ENCODE results near the gene PDGFRB.

The PDGFRB gene

DNA sequence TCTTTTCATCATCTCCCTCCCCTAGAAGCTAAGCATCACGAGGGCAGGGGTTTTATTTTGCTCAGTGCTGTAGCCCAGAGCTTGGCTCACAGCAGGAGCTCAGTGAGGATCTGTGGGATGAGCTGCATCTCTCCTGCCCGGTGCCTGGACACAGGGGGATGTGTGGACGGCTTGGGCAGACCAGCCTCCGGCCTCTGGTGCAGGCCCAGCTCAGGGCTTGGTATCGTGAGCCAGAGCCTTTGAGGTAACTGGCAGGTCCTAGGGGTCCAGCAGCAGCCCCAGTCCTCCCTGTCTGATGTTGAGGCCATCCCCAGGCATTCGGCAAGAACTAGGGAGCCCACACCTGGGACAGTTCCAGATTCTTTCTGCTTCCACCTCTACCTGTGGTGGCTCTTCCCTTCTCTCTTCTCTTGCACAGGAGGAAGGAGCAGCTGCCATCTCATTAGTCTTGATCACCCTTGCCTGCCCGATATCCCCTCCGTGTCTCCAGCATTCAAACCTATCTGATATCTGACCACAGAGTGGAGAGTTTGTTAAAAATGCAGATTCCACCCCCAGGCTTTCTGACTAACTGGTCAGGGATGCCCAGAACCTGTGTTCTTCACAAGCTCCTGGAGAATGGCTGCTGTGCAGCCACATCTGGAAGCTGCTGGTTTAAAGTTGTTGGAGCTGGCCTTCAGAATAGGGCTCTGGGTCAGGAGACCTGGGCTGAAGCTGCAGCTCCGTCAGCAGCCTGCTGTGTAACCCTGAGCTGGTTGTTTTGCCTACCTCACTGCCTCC lies 26.3 kb upstream of the PDGFRB start:
- no peak for DNase-seq

GRCh38 chr5:150181027-150181426 lies 25.4 kb upstream of the PDGFRB start:
- no peak for DNase-seq

GRCh38 chr5:150180241-150181026 lies 24.8 kb upstream of the PDGFRB start:
- DNase-seq, result no peak

- DNase-seq, result no peak
Measured at GRCh38 chr5:150179019-150179620, 23.5 kb upstream of the PDGFRB start.

DNA sequence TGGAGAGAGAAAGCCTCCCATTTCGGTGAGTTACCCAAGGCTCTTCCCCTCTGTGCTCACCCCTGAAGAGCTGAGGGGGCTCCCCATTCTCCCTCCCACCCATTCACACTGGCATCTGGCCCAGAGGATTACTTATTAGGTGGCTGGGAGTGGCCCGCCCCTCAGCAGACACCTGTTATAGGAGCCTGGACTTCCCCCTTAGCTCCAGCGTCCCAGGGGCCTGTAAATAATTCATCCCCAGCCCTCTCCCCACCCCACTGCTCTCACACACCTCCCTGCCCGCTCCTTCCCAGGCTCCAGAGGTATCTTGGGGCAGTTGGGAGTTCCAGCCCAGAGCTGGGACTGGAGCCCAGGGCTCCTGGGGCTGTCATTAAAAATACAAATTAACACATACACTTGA lies 22.6 kb upstream of the PDGFRB start:
- DNase-seq, result no peak

- DNase-seq, result no peak
Measured at GRCh38 chr5:150177721-150178120, 22.1 kb upstream of the PDGFRB start.

DNA sequence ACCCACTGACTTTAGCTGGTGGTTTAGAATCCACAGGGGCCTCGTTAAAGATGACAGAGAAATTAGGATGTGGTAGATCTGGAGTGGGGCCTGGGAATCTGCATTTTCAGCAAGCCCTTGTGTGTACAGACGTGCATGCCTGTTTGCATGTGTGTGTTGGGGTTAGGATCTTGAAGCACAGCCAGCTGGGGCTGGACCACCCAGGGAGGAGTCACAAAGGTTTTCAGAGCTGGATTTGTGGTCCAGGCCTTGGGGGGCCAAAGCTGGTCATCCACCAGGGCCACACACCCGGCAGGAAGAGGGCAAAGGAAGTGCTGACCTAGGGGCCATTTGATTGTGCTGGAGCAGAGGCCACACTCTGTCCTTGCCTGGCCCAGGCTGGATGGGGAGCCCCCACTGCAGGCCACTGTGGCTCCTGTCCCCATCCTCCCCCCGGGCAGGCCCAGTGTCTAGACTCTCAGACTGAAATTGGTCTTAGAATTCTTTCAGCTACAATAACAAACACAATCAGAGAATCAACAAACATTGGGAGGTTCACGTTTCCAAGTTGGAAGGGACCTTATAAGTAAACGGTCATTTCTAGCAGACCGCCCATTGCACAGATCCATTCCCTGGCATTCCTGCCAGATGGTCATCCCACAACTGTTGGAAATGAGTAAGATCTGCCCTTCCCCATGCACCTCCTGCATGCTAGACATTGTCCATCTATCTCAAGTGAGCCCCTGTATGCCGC lies 21.3 kb upstream of the PDGFRB start:
- DNase-seq, result no peak

DNA sequence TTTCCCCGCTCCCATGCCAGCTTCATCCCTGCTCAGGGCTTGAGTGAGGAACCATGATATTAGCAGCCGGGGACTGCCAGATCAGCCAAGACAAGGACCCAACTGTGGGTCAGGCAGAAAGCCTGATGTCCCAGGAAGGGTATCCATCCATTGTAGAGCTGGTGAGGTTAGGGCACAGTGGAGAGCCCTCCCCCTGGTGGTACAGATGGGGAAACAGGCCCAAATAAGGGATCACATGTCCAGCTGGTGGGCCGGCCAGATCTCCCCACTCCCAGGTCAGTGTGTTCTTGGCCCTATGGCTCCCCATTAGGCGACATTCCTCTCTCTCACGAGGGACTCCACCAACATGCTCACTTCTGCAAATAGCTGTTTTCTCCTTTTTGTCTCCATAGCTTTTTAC lies 19.9 kb upstream of the PDGFRB start:
- no peak for DNase-seq

GRCh38 chr5:150175076-150175475 lies 19.4 kb upstream of the PDGFRB start:
- DNase-seq, result no peak

GRCh38 chr5:150174285-150174684 lies 18.6 kb upstream of the PDGFRB start:
- DNase-seq, result no peak

GRCh38 chr5:150173161-150173560 lies 17.5 kb upstream of the PDGFRB start:
- no peak for DNase-seq

DNA sequence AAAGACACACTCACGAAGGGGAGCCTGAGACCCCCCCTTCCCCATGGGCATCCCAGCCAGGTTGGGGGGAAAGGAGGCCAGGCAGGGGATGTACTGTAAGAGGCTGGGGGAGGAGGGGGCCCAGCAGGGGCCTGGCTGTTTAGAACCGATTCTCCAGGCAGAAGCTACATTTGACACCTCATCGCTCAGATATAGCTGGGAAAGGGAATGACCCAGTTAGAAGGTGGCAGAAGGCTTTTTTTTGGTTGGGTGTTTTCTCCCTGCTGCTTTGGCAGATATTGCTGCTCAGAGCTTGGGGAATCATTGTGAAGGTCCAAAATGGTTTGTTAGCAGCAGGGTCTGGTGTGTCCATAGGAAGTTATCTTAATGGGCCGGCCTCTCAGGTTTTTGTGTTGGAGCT lies 16.9 kb upstream of the PDGFRB start:
- no peak for DNase-seq

DNA sequence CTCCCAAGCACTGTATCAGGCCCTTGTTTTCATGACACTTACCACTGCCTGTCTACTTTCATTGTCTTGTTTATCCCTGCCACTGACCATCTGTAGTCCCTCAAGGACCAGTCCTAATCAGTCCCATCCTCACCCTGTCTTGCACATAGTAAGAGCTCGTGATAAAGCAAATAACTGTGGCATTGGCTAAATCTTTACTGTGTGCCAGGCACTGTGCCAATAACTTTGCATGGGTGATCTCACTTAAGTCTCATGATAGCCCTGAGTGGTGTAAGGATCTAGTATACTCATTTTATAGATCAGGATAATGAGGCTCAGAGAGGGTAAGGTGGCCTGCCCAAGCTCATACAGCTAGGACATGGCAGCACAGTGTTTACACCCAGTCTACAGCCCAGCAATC lies 16.5 kb upstream of the PDGFRB start:
- no peak for DNase-seq

DNA sequence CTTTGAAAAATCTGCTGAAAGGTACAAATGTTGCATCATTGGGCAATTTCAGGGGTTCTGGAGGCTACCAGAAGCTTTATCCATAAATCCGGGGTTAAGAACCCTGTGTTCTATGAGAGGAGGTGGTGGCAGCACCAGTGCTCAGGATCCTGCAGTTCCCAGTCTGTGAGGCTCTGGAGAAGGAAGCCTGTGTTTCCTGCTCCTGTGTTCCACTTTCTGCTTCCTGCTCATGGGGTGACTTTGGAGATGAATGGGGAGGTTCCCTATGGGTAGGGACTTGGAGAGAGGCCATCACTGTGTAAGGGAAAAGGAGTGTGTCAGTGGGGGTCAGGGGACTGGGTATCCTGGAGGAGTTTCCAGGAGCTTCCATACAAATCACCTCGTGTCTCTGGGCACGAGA lies 13.2 kb upstream of the PDGFRB start:
- no peak for DNase-seq

DNA sequence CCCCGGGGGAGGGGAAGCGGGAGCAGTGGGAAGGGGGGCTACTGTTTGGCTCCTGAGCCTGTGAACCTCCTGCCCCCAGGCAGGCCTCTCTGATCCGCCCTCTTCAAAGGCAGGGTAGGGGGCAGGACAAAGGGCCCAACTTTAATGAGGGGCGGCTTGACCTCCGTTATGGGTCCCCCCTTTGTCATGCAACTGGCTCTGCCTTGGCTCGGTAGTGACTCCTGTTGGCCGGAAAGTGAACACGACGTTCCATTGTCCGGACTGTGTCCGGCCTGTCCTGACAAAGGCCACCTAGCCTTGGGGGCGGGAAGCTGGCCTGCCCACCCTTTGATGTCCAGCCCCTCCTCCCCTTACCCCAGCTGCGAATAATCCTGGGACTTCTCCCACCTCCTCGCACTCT lies 12.3 kb upstream of the PDGFRB start:
- no peak for DNase-seq

DNA sequence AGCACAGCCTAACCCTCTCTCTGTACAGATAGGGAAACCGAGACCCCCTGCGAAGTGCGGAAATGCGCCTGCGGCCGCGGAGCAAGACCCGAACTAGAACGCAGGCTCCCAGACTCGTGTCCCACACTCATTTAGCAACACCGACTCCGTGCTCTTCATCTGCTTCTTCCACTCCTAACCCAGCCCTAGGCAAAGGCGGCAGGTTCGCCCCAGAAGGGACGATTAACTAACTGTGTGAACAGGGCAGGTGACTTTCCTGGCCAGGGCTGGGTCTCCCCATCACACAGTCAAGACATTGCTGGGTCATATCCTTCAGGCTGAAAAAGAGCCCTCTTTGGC lies 11.8 kb upstream of the PDGFRB start:
- DNase-seq, result no peak

- no peak for DNase-seq
Measured at GRCh38 chr5:150166650-150167511, 11.2 kb upstream of the PDGFRB start, which contains the start of gene CDX1. CDX1 (plus strand) TSS chr5:150166778; CDS start chr5:150166877, 99 bp downstream.

- DNase-seq, result no peak
Measured at GRCh38 chr5:150166037-150166649, 10.5 kb upstream of the PDGFRB start.

DNA sequence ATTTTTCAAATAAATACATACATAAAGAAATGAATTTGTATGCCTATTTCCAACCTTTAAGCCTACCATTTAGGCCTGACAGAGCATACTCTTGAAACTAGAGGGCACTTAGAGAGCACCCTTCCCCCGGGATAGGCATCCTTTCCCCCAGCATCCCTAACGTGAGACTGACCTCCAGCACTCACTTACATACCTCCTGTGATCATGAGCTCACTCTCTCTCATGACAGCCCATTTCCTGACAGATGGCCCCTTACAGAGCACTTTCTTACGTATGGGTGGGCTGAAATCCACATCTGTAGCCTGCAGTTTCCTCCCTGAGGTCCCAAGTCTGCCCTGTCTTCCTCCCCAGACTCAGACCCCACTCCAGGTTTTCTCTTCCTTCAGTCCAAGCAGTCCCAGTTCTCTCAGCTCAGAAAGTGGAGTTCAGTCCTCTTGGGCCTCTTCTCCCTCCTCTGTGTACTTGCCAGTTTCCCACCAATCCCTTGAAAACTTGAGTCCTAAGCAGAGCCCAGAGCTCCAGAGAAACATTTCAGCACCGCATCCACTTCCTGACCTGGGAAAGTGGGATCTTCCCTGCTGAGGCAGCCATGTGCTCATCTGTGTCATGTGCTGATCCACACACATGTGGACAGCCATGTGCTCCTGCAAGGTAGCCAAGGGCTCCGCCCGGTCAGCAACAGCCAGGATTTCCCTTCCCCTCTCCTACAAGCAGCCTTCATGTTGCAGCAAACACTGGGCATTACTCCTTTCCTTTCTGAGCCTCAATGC lies 8.8 kb upstream of the PDGFRB start:
- DNase-seq, result no peak

DNA sequence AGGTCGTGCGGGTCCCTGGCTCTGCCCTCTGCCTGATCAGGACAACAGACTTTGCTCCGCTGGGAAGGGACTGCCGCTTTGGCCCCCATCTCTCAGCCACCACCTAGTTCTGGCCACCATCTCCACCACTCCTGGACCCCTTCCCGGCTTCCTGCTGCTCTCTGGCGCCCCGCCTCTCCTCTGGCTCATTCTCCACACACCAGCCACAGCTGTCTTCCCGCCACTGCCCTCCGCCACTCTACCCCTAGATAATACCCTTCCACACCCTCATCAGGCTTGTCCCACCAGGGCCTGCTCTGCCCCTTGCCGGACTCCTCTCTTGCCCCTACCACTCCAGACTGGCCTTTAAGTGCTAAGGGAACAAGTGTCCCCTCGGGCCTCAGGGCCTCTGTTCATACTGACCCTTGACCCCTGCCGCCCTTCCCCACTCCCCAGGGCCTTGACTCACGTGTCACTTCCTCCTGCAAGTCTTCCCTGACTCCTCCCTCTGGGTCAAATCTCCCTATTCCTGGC lies 8.0 kb upstream of the PDGFRB start:
- DNase-seq, result no peak

GRCh38 chr5:150163035-150163434 lies 7.4 kb upstream of the PDGFRB start:
- DNase-seq, result no peak
